H9 (cell line): ENCODE data around the gene FAM83C. TPM values are rescaled to one million over a fixed set of nuclear protein-coding genes. Genes with fewer than 3 reads are reported as not detected.

Experiments
- DNase-seq: peaks from one replicate; pipeline ENCODE4 v3.0.0-alpha.2; 2017
- H2AFZ ChIP-seq: one replicate; pipeline ENCODE4 v1.6.1; 2013; ENCODE audit warnings: mild to moderate bottlenecking, low read length, control low read depth, moderate library complexity
- H2AK5ac ChIP-seq: 2 replicates; pipeline ENCODE4 v1.6.1; 2013; ENCODE audit warnings: low read length, control low read depth, mixed read lengths; ENCODE audit not compliant: insufficient read length
- H2BK120ac ChIP-seq: one replicate; pipeline ENCODE4 v1.6.1; 2013; ENCODE audit warnings: low read depth, mild to moderate bottlenecking, low read length, control low read depth, inconsistent platforms; ENCODE audit not compliant: poor library complexity, severe bottlenecking
- H2BK12ac ChIP-seq: 2 replicates; pipeline ENCODE4 v1.6.1; 2013; ENCODE audit warnings: low read length, control low read depth, mixed read lengths, low read depth; ENCODE audit not compliant: insufficient read length
- H2BK15ac ChIP-seq: 2 replicates; pipeline ENCODE4 v1.6.1; 2013; ENCODE audit warnings: low read depth, low read length, control low read depth
- H2BK20ac ChIP-seq: one replicate; pipeline ENCODE4 v1.6.1; 2013; ENCODE audit warnings: low read depth, mild to moderate bottlenecking, low read length, control low read depth, inconsistent platforms; ENCODE audit not compliant: poor library complexity, severe bottlenecking
- H2BK5ac ChIP-seq: 2 replicates; pipeline ENCODE4 v1.6.1; 2013; ENCODE audit warnings: low read length, control low read depth, mixed read lengths; ENCODE audit not compliant: insufficient read length
- H3K14ac ChIP-seq: 2 replicates; pipeline ENCODE4 v1.6.1; 2013; ENCODE audit warnings: low read length, control low read depth; ENCODE audit not compliant: insufficient read depth
- H3K18ac ChIP-seq: 2 replicates; pipeline ENCODE4 v1.6.1; 2013; ENCODE audit warnings: low read depth, mild to moderate bottlenecking, mixed read lengths, low read length, control low read depth; ENCODE audit not compliant: insufficient read length
- H3K23ac ChIP-seq: 2 replicates; pipeline ENCODE4 v1.6.1; 2013; ENCODE audit warnings: low read length, control low read depth, mixed read lengths, low read depth; ENCODE audit not compliant: insufficient read length
- H3K23me2 ChIP-seq: 2 replicates; pipeline ENCODE4 v1.6.1; 2013; ENCODE audit warnings: low read depth, mild to moderate bottlenecking, mixed read lengths, low read length, control low read depth; ENCODE audit not compliant: insufficient read length, poor library complexity, severe bottlenecking
- H3K27ac ChIP-seq: 2 replicates; pipeline ENCODE4 v1.5.1; 2013; ENCODE audit warnings: low read length, control low read depth, mixed read lengths, low read depth; ENCODE audit not compliant: insufficient read length
- H3K27me3 ChIP-seq: 2 replicates; pipeline ENCODE4 v1.6.1; 2013; ENCODE audit warnings: low read length, control low read depth, inconsistent platforms; ENCODE audit not compliant: insufficient read depth
- H3K4ac ChIP-seq: 2 replicates; pipeline ENCODE4 v1.6.1; 2013; ENCODE audit warnings: low read depth, mild to moderate bottlenecking, control low read depth, inconsistent platforms, low read length, moderate library complexity
- H3K4me1 ChIP-seq: 2 replicates; pipeline ENCODE4 v1.6.1; 2013; ENCODE audit warnings: low read length, control low read depth, inconsistent platforms; ENCODE audit not compliant: insufficient read depth
- H3K4me2 ChIP-seq: 2 replicates; pipeline ENCODE4 v1.6.1; 2013; ENCODE audit warnings: low read length, control low read depth, mixed read lengths; ENCODE audit not compliant: insufficient read length, insufficient read depth
- H3K56ac ChIP-seq: 2 replicates; pipeline ENCODE4 v1.6.1; 2013; ENCODE audit warnings: low read depth, mild to moderate bottlenecking, mixed read lengths, low read length, control low read depth; ENCODE audit not compliant: insufficient read length
- H3K79me1 ChIP-seq: 2 replicates; pipeline ENCODE4 v1.6.1; 2013; ENCODE audit warnings: low read depth, mild to moderate bottlenecking, moderate library complexity, low read length, control low read depth, inconsistent platforms; ENCODE audit not compliant: insufficient read depth, poor library complexity, severe bottlenecking
- H3K79me2 ChIP-seq: 2 replicates; pipeline ENCODE4 v1.6.1; 2013; ENCODE audit warnings: low read length, control low read depth, inconsistent platforms; ENCODE audit not compliant: insufficient read depth
- H3K9ac ChIP-seq: 2 replicates; pipeline ENCODE4 v1.6.1; 2013; ENCODE audit warnings: low read length, control low read depth, mixed read lengths; ENCODE audit not compliant: insufficient read length; ENCODE audit errors: extremely low read depth
- H3K9me3 ChIP-seq: one replicate; pipeline ENCODE4 v1.6.1; 2013; ENCODE audit warnings: low read depth, low read length, inconsistent platforms; ENCODE audit not compliant: control insufficient read depth
- H3T11ph ChIP-seq: one replicate; pipeline ENCODE4 v1.6.1; 2013; ENCODE audit warnings: mild to moderate bottlenecking, low read length, control low read depth, inconsistent platforms
- H4K20me1 ChIP-seq: one replicate; pipeline ENCODE4 v1.6.1; 2013; ENCODE audit not compliant: control insufficient read depth, insufficient read length, insufficient read depth
- H4K5ac ChIP-seq: 2 replicates; pipeline ENCODE4 v1.6.1; 2013; ENCODE audit warnings: low read depth, mild to moderate bottlenecking, mixed read lengths, low read length, control low read depth; ENCODE audit not compliant: insufficient read length
- H4K8ac ChIP-seq: replicated peaks from 2 replicates; pipeline ENCODE4 v1.6.1; 2013; ENCODE audit warnings: low read length, control low read depth, mixed read lengths, low read depth; ENCODE audit not compliant: insufficient read length
- H4K91ac ChIP-seq: 2 replicates; pipeline ENCODE4 v1.6.1; 2013; ENCODE audit warnings: low read depth, mild to moderate bottlenecking, moderate library complexity, mixed read lengths, low read length, control low read depth; ENCODE audit not compliant: insufficient read length
- H3K27ac Mint-ChIP-seq, 3 experiments: 2 replicates in 2 of 3; 3 replicates in 1 of 3; pipeline ENCODE4 v1.8.0; 2020 to 2021; ENCODE audit warnings: mixed read lengths in 3 of 3, mild to moderate bottlenecking in 1 of 3, moderate library complexity in 1 of 3
- H3K27me3 Mint-ChIP-seq: 2 replicates; pipeline ENCODE4 v1.8.0; 2021; ENCODE audit warnings: low read depth, mild to moderate bottlenecking, moderate library complexity, mixed read lengths
- H3K36me3 Mint-ChIP-seq, 3 experiments: 2 replicates in 2 of 3; 3 replicates in 1 of 3; pipeline ENCODE4 v1.8.0; 2020 to 2021; ENCODE audit warnings: low read depth in 3 of 3, mixed read lengths in 3 of 3; ENCODE audit not compliant: insufficient read depth in 1 of 3
- H3K4me1 Mint-ChIP-seq, 2 experiments: 2 replicates each; pipeline ENCODE4 v1.8.0; 2020; ENCODE audit warnings: mixed read lengths in 2 of 2
- H3K4me3 Mint-ChIP-seq, 2 experiments: 2 replicates in 1 of 2; 3 replicates in 1 of 2; pipeline ENCODE4 v1.8.0; 2020 to 2021; ENCODE audit warnings: mild to moderate bottlenecking in 2 of 2, mixed read lengths in 2 of 2, moderate library complexity in 1 of 2
- H3K9me3 Mint-ChIP-seq, 2 experiments: 2 replicates in 1 of 2; 3 replicates in 1 of 2; pipeline ENCODE4 v1.8.0; 2020; ENCODE audit warnings: mild to moderate bottlenecking in 2 of 2, mixed read lengths in 2 of 2, moderate library complexity in 1 of 2
- WGBS: extraction: QIAGEN DNeasy Blood & Tissue Kit; methylation state at CpG from one replicate; pipeline ENCODE4 v1.1.7; 2013; ENCODE audit warnings: missing lambda C conversion rate, low lambda C conversion rate, mixed read lengths; ENCODE audit not compliant: insufficient read length; ENCODE audit errors: extremely low coverage; 5-methylcytosine and 5-hydroxymethylcytosine counted together
- total RNA-seq: library from RNA; stranded (reverse); gene quantifications from 2 replicates; pipeline ENCODE4 v1.2.1, GENCODE V29; 2021
- TF ChIP-seq, protein P1 (sequence below): fragments of 200-600 bp; sonication (generic); conservative IDR thresholded peaks from 3 replicates; pipeline ENCODE4 v1.8.0; 2021; ENCODE audit warnings: antibody characterized with exemption, mild to moderate bottlenecking

Gene FAM83C
- total RNA-seq, 1 experiment from 2014 or later: not detected

DNA sequence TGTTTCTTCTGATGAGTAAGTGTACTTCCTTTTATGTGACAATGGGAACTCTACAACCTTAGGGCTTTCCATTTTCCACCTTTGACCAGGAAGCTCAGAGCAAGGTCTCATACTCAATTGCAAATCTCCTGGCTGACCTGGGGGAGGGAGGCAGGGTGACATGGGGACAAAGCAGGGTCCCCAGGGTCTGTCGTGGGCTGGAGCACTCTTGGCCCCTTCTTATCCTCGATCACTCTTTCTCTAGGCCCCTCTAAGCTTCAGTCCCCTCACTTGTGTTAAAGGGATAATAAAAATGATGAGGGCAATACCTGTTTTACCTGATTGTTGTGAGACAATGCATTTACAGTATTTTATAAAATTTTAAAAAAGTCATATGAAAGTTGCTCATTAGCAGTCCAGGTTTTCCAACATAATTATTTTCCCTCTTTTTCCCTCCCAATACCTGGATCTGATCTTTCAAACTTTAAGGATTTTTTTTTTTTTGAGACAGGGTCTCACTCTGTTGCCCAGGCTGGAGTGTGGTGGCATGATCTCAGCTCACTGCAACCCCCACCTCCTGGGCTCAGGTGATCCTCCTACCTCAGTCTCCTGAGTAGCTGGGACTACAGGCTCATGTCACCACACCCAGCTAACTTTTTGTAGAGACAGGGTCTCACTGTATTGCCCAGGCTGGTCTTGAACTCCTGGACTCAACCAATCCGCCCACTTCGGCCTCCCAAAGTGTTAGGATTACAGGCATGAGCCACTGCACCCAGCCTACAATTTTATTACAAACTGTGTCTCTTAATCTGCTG, 8.4 kb upstream of the FAM83C start:
- Mint-ChIP-seq H3K27me3 (peaks cover 10% of the 10 kb centered on the region), H3K4me3 (no peak overlapping the region), H3K4me1 (peaks cover 13 to 17% of the 10 kb centered on the region in 2 experiments), H3K27ac (no peak overlapping the region), H3K9me3 (no peaks in the 10 kb centered on the region; a peak in 1 of 5 replicates), H3K36me3 (no peaks in the 10 kb centered on the region; a peak in 1 of 7 replicates)
- no peak overlapping the region for H3K56ac ChIP-seq
- no peak overlapping the region for H3K27ac ChIP-seq
- no peak overlapping the region for H2BK5ac ChIP-seq
- no peak overlapping the region for H2BK12ac ChIP-seq
- H3K4me2 ChIP-seq: no peak overlapping the region
- no peak overlapping the region for H3K23ac ChIP-seq
- TF ChIP-seq, protein P1, sequence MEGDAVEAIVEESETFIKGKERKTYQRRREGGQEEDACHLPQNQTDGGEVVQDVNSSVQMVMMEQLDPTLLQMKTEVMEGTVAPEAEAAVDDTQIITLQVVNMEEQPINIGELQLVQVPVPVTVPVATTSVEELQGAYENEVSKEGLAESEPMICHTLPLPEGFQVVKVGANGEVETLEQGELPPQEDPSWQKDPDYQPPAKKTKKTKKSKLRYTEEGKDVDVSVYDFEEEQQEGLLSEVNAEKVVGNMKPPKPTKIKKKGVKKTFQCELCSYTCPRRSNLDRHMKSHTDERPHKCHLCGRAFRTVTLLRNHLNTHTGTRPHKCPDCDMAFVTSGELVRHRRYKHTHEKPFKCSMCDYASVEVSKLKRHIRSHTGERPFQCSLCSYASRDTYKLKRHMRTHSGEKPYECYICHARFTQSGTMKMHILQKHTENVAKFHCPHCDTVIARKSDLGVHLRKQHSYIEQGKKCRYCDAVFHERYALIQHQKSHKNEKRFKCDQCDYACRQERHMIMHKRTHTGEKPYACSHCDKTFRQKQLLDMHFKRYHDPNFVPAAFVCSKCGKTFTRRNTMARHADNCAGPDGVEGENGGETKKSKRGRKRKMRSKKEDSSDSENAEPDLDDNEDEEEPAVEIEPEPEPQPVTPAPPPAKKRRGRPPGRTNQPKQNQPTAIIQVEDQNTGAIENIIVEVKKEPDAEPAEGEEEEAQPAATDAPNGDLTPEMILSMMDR: no peak
- no peaks in the 10 kb centered on the region for H3K9me3 ChIP-seq
- H4K8ac ChIP-seq: no peak overlapping the region
- H2AK5ac ChIP-seq: no peak overlapping the region
- no peaks in the 10 kb centered on the region for H4K20me1 ChIP-seq
- no peak overlapping the region for H3T11ph ChIP-seq
- no peaks in the 10 kb centered on the region for H3K79me1 ChIP-seq
- no CpG with 5 or more reads among the region's 4 CpGs for WGBS
- no peak overlapping the region for H2BK15ac ChIP-seq
- H4K5ac ChIP-seq: no peak overlapping the region
- H3K4ac ChIP-seq: no peak overlapping the region
- no peaks in the 10 kb centered on the region for H3K27me3 ChIP-seq
- peaks cover 4% of the 10 kb centered on the region for H3K23me2 ChIP-seq
- no peak overlapping the region for H3K14ac ChIP-seq
- DNase-seq: no peak
- H2AFZ ChIP-seq: no peak overlapping the region
- no peaks in the 10 kb centered on the region for H3K79me2 ChIP-seq
- H2BK20ac ChIP-seq: no peak overlapping the region
- H2BK120ac ChIP-seq: no peak overlapping the region
- no peak overlapping the region for H3K9ac ChIP-seq
- H3K4me1 ChIP-seq: peaks cover 3% of the 10 kb centered on the region; the same call in 1 of the 2 replicates
- H3K18ac ChIP-seq: no peak overlapping the region
- H4K91ac ChIP-seq: no peak overlapping the region
